Rectal smooth muscle tissue (tissue), 1 donor: ENCODE measurements around the gene TATDN3.
"Not testable (repeated sequence)": the region's sequence is repeated elsewhere in the genome, so short reads cannot be mapped to it uniquely, and the experiment has no call there.

Experiments used
- H3K27ac ChIP-seq: one replicate; pipeline ENCODE4 v1.7.0; 2013; ENCODE audit warnings: low read depth, low read length, inconsistent platforms
- H3K27me3 ChIP-seq: one replicate; pipeline ENCODE4 v1.7.0; 2013; ENCODE audit warnings: low read length; ENCODE audit not compliant: control insufficient read depth, insufficient read depth
- H3K36me3 ChIP-seq: one replicate; pipeline ENCODE4 v1.7.0; 2013; ENCODE audit warnings: low read length; ENCODE audit not compliant: control insufficient read depth, insufficient read depth
- H3K4me1 ChIP-seq: one replicate; pipeline ENCODE4 v1.7.0; 2013; ENCODE audit warnings: low read length; ENCODE audit not compliant: control insufficient read depth, insufficient read depth
- H3K4me3 ChIP-seq: one replicate; pipeline ENCODE4 v1.7.0; 2013; ENCODE audit warnings: low read length
- H3K9ac ChIP-seq: one replicate; pipeline ENCODE4 v1.7.0; 2013; ENCODE audit warnings: low read length

Gene TATDN3

GRCh38 chr1:212853658-212854057, 62.0 kb downstream of the TATDN3 start:
- H3K4me1 ChIP-seq: no peaks in the 10 kb centered on the region
- H3K27me3 ChIP-seq: no peaks in the 10 kb centered on the region
- no peak overlapping the region for H3K27ac ChIP-seq
- H3K4me3 ChIP-seq: no peak overlapping the region
- no peaks in the 10 kb centered on the region for H3K36me3 ChIP-seq
- H3K9ac ChIP-seq: no peak overlapping the region

GRCh38 chr1:212856755-212857154, 65.1 kb downstream of the TATDN3 start:
- no peak overlapping the region for H3K9ac ChIP-seq
- H3K27ac ChIP-seq: no peak overlapping the region
- H3K4me1 ChIP-seq: no peaks in the 10 kb centered on the region
- no peak overlapping the region for H3K4me3 ChIP-seq
- no peaks in the 10 kb centered on the region for H3K27me3 ChIP-seq
- no peaks in the 10 kb centered on the region for H3K36me3 ChIP-seq

- Histone ChIP-seq H3K4me1 (no peaks in the 10 kb centered on the region), H3K36me3 (no peaks in the 10 kb centered on the region)
Measured at GRCh38 chr1:212857992-212858460, 66.3 kb downstream of the TATDN3 start, which contains the start of gene FLVCR1. TSS of gene FLVCR1 (plus strand) at chr1:212858275. CDS start at chr1:212858453, 178 bp downstream.

GRCh38 chr1:212858461-212859265, 67.0 kb downstream of the TATDN3 start:
- Histone ChIP-seq H3K27me3 (no peaks in the 10 kb centered on the region), H3K9ac (peak overlapping the region; percentile 66), H3K4me1 (no peaks in the 10 kb centered on the region), H3K36me3 (no peaks in the 10 kb centered on the region), H3K27ac (peak overlapping the region; percentile 83), H3K4me3 (peak overlapping the region; percentile 88)

More at GRCh38 chr1:212857992-212858460, 66.3 kb downstream of the TATDN3 start, which contains the start of gene FLVCR1:
- H3K27ac ChIP-seq: peak within 1 kb of the TSS; percentile 83
- H3K4me3 ChIP-seq: peak within 1 kb of the TSS; percentile 88
- no peaks in the 10 kb centered on the region for H3K27me3 ChIP-seq
- peak within 1 kb of the TSS; percentile 84 for H3K9ac ChIP-seq

- no peaks in the 10 kb centered on the region for H3K36me3 ChIP-seq
- no peak overlapping the region for H3K9ac ChIP-seq
- H3K4me3 ChIP-seq: no peak overlapping the region
- no peaks in the 10 kb centered on the region for H3K4me1 ChIP-seq
- H3K27ac ChIP-seq: no peak overlapping the region
- H3K27me3 ChIP-seq: no peaks in the 10 kb centered on the region
Measured at GRCh38 chr1:212860713-212861581, 69.3 kb downstream of the TATDN3 start.

GRCh38 chr1:212862111-212862690, 70.5 kb downstream of the TATDN3 start:
- no peaks in the 10 kb centered on the region for H3K27me3 ChIP-seq
- no peak overlapping the region for H3K9ac ChIP-seq
- no peaks in the 10 kb centered on the region for H3K4me1 ChIP-seq
- H3K36me3 ChIP-seq: no peaks in the 10 kb centered on the region
- H3K27ac ChIP-seq: no peak overlapping the region
- no peak overlapping the region for H3K4me3 ChIP-seq

GRCh38 chr1:212863345-212863744, 71.7 kb downstream of the TATDN3 start:
- not testable (repeated sequence) for H3K27ac ChIP-seq, H3K4me1 ChIP-seq, H3K36me3 ChIP-seq, H3K4me3 ChIP-seq, H3K27me3 ChIP-seq, H3K9ac ChIP-seq

GRCh38 chr1:212864201-212864600, 72.5 kb downstream of the TATDN3 start:
- Histone ChIP-seq H3K4me1 (no peaks in the 10 kb centered on the region), H3K4me3 (no peak overlapping the region), H3K27ac (no peak overlapping the region), H3K27me3 (no peaks in the 10 kb centered on the region), H3K36me3 (no peaks in the 10 kb centered on the region), H3K9ac (no peak overlapping the region)
